HepG2 (cell line): Measurements from ENCODE around the gene TMEM38A. TPM values are rescaled to one million over a fixed set of nuclear protein-coding genes. Genes with fewer than 3 reads are reported as not detected.

ENCODE experiments used
- ELF4 ChIP-seq: sonication (generic); formaldehyde crosslinking; IDR thresholded peaks from 2 replicates; pipeline ENCODE4 v1.5.0; 2020; ENCODE audit warnings: missing genetic modification reagents, mild to moderate bottlenecking, moderate library complexity, borderline replicate concordance
- MAFK ChIP-seq, 2 experiments: IDR thresholded peaks in 1 of 2; conservative IDR thresholded peaks in 1 of 2; 2 replicates each; pipeline ENCODE4 v1.6.1; 2011; ENCODE audit warnings: improper control_type of control experiment in 2 of 2, low read length in 2 of 2
- MLXIP ChIP-seq: sonication (generic); formaldehyde crosslinking; IDR thresholded peaks from 2 replicates; pipeline ENCODE4 v1.9.0; 2021; ENCODE audit warnings: missing genetic modification reagents, borderline replicate concordance
- RARA ChIP-seq: IDR thresholded peaks from 2 replicates; pipeline ENCODE4 v1.6.1; 2016; ENCODE audit warnings: missing genetic modification reagents, missing compliant biosample characterization
- SP5 ChIP-seq: IDR thresholded peaks from 2 replicates; pipeline ENCODE4 v1.6.1; 2016; ENCODE audit warnings: low read depth, borderline replicate concordance
- STAT5B ChIP-seq: sonication (generic); formaldehyde crosslinking; IDR thresholded peaks from 2 replicates; pipeline ENCODE4 v1.4.0; 2020; ENCODE audit warnings: missing genetic modification reagents
- TOPORS ChIP-seq: sonication (generic); formaldehyde crosslinking; IDR thresholded peaks from 2 replicates; pipeline ENCODE4 v1.8.0; 2023; ENCODE audit warnings: mild to moderate bottlenecking, missing genetic modification reagents
- YEATS4 ChIP-seq: sonication (generic); formaldehyde crosslinking; IDR thresholded peaks from 2 replicates; pipeline ENCODE4 v1.4.0; 2020; ENCODE audit warnings: missing genetic modification reagents, borderline replicate concordance
- ZFP62 ChIP-seq: sonication (generic); formaldehyde crosslinking; IDR thresholded peaks from 2 replicates; pipeline ENCODE4 v1.4.0; 2020; ENCODE audit warnings: missing genetic modification reagents
- ZNF562 ChIP-seq: sonication (generic); formaldehyde crosslinking; IDR thresholded peaks from 2 replicates; pipeline ENCODE4 v1.8.0; 2022; ENCODE audit warnings: missing genetic modification reagents, borderline replicate concordance
- ZNF572 ChIP-seq: sonication (generic); formaldehyde crosslinking; IDR thresholded peaks from 2 replicates; pipeline ENCODE4 v1.5.1; 2020; ENCODE audit warnings: mild to moderate bottlenecking, missing genetic modification reagents
- ZNF720 ChIP-seq: sonication (generic); formaldehyde crosslinking; IDR thresholded peaks from 2 replicates; pipeline ENCODE4 v1.4.0; 2020; ENCODE audit warnings: missing genetic modification reagents
- ZNF770 ChIP-seq: sonication (generic); formaldehyde crosslinking; IDR thresholded peaks from 2 replicates; pipeline ENCODE4 v1.5.0; 2020; ENCODE audit warnings: mild to moderate bottlenecking, missing genetic modification reagents
- polyA plus RNA-seq, 8 experiments: library from polyadenylated mRNA; depleted of rRNA in 3 of 8; stranded (reverse) in 7 of 8; unstranded in 1 of 8; fragments of >200 nt; fragmentation: Illumina TruSeq in 4 of 8; extraction: Trizol in 4 of 8; gene quantifications; 2 replicates each; pipeline versions ENCODE4 v1.2.1 to v1.2.3, GENCODE V29; 2011 to 2016; ENCODE audit warnings: low read depth in 4 of 8, missing spikeins in 1 of 8, mixed read lengths in 1 of 8; ENCODE audit not compliant: insufficient read depth in 1 of 8
- total RNA-seq, 5 experiments: library from RNA; depleted of rRNA; stranded (reverse); fragments of >200 nt; fragmentation: Illumina TruSeq; extraction: Trizol; gene quantifications; 2 replicates each; pipeline ENCODE4 v1.2.3, GENCODE V29; 2016; ENCODE audit warnings: low read depth in 1 of 5
- TF ChIP-seq, protein P1 (sequence below), 2 experiments: sonication (generic) in 1 of 2; formaldehyde crosslinking in 1 of 2; IDR thresholded peaks; 2 replicates each; pipeline versions ENCODE4 v1.5.1 to v1.6.1; 2011 to 2020; ENCODE audit warnings: borderline replicate concordance in 1 of 2, low read depth in 1 of 2, low read length in 1 of 2, mild to moderate bottlenecking in 1 of 2, missing genetic modification reagents in 1 of 2, moderate library complexity in 1 of 2
- TF ChIP-seq, protein P2 (sequence below): IDR thresholded peaks from 2 replicates; pipeline ENCODE4 v1.6.1; 2016; ENCODE audit warnings: low read depth, control low read depth
- TF ChIP-seq, protein P3 (sequence below): sonication (generic); formaldehyde crosslinking; IDR thresholded peaks from 2 replicates; pipeline ENCODE4 v1.4.0; 2020; ENCODE audit warnings: mild to moderate bottlenecking, low read depth, missing genetic modification reagents

TMEM38A gene
- total and polyA plus RNA-seq, 2 of the 13 experiments (the other 11 are each of a cell fraction or from before 2014, with no cell fraction given), result 4.8 to 6.8 TPM

DNA sequence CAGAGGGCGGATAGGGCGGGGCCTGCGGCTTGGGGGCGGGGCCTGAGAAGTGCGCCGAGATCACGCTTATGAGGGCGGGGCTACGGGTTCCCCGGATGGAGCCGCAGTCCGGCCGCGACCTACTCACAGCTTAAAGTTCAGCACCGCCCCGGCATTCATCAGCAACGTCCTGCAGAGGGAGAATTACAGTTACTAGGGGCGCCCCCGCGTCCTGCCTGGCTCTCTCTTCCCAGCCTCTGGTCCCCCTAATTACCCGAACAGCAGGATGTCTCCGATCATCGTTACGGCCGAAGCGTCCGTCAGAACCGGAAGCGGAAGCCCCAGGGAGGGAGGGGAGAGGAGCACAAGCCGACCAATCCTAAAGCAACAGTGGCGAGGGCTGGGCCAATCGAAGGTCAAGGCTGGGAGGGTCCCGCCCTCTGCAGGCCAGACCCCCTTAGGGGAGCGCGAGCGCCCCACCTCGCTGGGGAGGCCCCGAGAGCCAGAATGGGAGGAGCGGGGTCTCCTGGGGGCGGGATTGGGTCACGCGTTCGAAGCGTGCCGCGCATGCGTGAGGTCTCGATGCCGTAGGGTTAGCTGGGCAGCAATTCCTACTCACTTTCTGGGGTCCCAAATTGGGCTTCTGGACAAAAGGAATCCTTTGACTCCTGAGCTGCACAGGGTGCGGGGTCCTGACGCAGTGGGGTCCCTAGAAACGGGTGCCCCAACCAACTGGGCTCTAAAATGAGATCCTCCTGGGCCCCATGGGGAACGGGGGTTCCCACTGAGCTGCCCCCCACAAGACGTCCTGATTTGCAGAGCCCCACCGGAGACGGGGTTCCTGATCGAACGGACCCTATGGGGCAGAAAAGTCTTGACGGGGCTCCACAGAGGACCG lies 869 bp upstream of the TMEM38A start, which contains the start of gene SMIM7 (continued):
- TF ChIP-seq MLXIP (CRISPR knock-in tag) (peak; percentile 94; the same call in 1 of the 2 replicates), ELF4 (peak; percentile 89), MAFK (conservative IDR thresholded peaks at IDR 0.05 in 1 of 2, IDR thresholded peaks at IDR 0.05 in 1 of 2; ENCODE audit: low read length in 2 of 2) (no peak), ZFP62 (CRISPR knock-in tag) (no peak), YEATS4 (CRISPR knock-in tag) (peak; percentile 91), STAT5B (CRISPR knock-in tag) (no peak), SP5 (CRISPR knock-in tag) (peak; percentile 97), ZNF720 (CRISPR knock-in tag) (no peak), RARA (CRISPR knock-in tag) (peak; percentile 67; the same call in 1 of the 2 replicates), ZNF562 (no peak), TOPORS (CRISPR knock-in tag) (peak; percentile 47; the same call in 1 of the 2 replicates), ZNF572 (CRISPR knock-in tag) (no peak), ZNF770 (CRISPR knock-in tag) (0 out of 2 replicates have a peak, but pooled peaks have one; percentile 32)
- TF ChIP-seq, protein P1, sequence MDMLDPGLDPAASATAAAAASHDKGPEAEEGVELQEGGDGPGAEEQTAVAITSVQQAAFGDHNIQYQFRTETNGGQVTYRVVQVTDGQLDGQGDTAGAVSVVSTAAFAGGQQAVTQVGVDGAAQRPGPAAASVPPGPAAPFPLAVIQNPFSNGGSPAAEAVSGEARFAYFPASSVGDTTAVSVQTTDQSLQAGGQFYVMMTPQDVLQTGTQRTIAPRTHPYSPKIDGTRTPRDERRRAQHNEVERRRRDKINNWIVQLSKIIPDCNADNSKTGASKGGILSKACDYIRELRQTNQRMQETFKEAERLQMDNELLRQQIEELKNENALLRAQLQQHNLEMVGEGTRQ (IDR thresholded peaks at IDR 0.05; ENCODE audit: low read depth, low read length), result peak; percentile 40; the same call in 1 of the 2 replicates
- TF ChIP-seq, protein P1 (CRISPR knock-in tag; IDR thresholded peaks at IDR 0.05; ENCODE audit: borderline replicate concordance), result no peak
- TF ChIP-seq, protein P2, sequence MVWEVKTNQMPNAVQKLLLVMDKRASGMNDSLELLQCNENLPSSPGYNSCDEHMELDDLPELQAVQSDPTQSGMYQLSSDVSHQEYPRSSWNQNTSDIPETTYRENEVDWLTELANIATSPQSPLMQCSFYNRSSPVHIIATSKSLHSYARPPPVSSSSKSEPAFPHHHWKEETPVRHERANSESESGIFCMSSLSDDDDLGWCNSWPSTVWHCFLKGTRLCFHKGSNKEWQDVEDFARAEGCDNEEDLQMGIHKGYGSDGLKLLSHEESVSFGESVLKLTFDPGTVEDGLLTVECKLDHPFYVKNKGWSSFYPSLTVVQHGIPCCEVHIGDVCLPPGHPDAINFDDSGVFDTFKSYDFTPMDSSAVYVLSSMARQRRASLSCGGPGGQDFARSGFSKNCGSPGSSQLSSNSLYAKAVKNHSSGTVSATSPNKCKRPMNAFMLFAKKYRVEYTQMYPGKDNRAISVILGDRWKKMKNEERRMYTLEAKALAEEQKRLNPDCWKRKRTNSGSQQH (CRISPR knock-in tag), result 0 out of 2 replicates have a peak, but pooled peaks have one; percentile 33
- TF ChIP-seq, protein P3, sequence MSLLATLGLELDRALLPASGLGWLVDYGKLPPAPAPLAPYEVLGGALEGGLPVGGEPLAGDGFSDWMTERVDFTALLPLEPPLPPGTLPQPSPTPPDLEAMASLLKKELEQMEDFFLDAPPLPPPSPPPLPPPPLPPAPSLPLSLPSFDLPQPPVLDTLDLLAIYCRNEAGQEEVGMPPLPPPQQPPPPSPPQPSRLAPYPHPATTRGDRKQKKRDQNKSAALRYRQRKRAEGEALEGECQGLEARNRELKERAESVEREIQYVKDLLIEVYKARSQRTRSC, result no peak
